ENCODE results near the gene AEBP1. TPM values are rescaled to one million over a fixed set of nuclear protein-coding genes. Genes with fewer than 3 reads are reported as not detected.

The AEBP1 gene
- total and polyA plus RNA-seq, 2 experiments from 2014 or later = 15.1 to 42.0 TPM

GRCh38 chr7:44097064-44097932 is 6.8 kb upstream of the AEBP1 start (continued):
- no peak for TF ChIP-seq ZNF462 (CRISPR knock-in tag; IDR thresholded peaks at IDR 0.05)
- TF ChIP-seq STAT1 (IDR thresholded peaks at IDR 0.05; ENCODE audit: unreplicated experiment) = no peak
- no peak for TF ChIP-seq REST (IDR thresholded peaks at IDR 0.05; ENCODE audit: unreplicated experiment)
- no peak for TF ChIP-seq CTCF (conservative IDR thresholded peaks at IDR 0.05; ENCODE audit: low read depth in 2 of 2)
- TF ChIP-seq ZNF331 (CRISPR knock-in tag; IDR thresholded peaks at IDR 0.05; ENCODE audit: low read depth) = no peak
- no peak for TF ChIP-seq JUNB (IDR thresholded peaks at IDR 0.05; ENCODE audit: unreplicated experiment)
- no peak for TF ChIP-seq EZH2 (IDR thresholded peaks at IDR 0.05; ENCODE audit: low read depth, unreplicated experiment)
- TF ChIP-seq ZNF114 (CRISPR knock-in tag; IDR thresholded peaks at IDR 0.05) = no peak
